Measurements from ENCODE around the gene GPRC5B.

Gene GPRC5B

DNA sequence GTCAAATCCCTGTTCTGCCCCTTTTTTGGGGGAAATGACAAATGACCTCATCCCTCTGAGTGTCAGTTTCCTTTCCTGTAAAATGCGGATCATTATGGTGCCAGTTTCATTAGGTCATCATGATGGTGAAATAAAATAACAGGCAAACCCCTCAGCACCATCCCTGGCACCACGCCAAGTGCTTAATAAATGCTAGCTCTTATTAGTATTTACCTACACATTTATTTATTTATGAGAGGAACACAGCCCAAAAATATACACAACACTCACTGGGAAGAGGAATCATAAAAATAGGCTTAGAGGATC is 28.6 kb upstream of the GPRC5B start:
- TF ChIP-seq CEBPB (IDR thresholded peaks at IDR 0.05): no peak
- no peak for TF ChIP-seq EP300 (IDR thresholded peaks at IDR 0.05; ENCODE audit: borderline replicate concordance)

GRCh38 chr16:19912455-19913339 is 28.0 kb upstream of the GPRC5B start:
- no peak for TF ChIP-seq YY1 (IDR thresholded peaks at IDR 0.05; ENCODE audit: low read depth)
- no peak for TF ChIP-seq TAF1 (IDR thresholded peaks at IDR 0.05; ENCODE audit: low read depth)
- TF ChIP-seq, protein P1, sequence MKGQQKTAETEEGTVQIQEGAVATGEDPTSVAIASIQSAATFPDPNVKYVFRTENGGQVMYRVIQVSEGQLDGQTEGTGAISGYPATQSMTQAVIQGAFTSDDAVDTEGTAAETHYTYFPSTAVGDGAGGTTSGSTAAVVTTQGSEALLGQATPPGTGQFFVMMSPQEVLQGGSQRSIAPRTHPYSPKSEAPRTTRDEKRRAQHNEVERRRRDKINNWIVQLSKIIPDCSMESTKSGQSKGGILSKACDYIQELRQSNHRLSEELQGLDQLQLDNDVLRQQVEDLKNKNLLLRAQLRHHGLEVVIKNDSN (IDR thresholded peaks at IDR 0.05): no peak
- TF ChIP-seq, protein P2, sequence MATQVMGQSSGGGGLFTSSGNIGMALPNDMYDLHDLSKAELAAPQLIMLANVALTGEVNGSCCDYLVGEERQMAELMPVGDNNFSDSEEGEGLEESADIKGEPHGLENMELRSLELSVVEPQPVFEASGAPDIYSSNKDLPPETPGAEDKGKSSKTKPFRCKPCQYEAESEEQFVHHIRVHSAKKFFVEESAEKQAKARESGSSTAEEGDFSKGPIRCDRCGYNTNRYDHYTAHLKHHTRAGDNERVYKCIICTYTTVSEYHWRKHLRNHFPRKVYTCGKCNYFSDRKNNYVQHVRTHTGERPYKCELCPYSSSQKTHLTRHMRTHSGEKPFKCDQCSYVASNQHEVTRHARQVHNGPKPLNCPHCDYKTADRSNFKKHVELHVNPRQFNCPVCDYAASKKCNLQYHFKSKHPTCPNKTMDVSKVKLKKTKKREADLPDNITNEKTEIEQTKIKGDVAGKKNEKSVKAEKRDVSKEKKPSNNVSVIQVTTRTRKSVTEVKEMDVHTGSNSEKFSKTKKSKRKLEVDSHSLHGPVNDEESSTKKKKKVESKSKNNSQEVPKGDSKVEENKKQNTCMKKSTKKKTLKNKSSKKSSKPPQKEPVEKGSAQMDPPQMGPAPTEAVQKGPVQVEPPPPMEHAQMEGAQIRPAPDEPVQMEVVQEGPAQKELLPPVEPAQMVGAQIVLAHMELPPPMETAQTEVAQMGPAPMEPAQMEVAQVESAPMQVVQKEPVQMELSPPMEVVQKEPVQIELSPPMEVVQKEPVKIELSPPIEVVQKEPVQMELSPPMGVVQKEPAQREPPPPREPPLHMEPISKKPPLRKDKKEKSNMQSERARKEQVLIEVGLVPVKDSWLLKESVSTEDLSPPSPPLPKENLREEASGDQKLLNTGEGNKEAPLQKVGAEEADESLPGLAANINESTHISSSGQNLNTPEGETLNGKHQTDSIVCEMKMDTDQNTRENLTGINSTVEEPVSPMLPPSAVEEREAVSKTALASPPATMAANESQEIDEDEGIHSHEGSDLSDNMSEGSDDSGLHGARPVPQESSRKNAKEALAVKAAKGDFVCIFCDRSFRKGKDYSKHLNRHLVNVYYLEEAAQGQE (IDR thresholded peaks at IDR 0.05; ENCODE audit: low read depth): no peak
- no peak for TF ChIP-seq EGR1 (IDR thresholded peaks at IDR 0.05)
- TF ChIP-seq RAD21 (IDR thresholded peaks at IDR 0.05; ENCODE audit: low read depth): no peak

GRCh38 chr16:19911747-19912454 is 27.3 kb upstream of the GPRC5B start:
- TF ChIP-seq FOXM1 (IDR thresholded peaks at IDR 0.05; ENCODE audit: borderline replicate concordance, low read depth): no peak
- TF ChIP-seq, protein P3, sequence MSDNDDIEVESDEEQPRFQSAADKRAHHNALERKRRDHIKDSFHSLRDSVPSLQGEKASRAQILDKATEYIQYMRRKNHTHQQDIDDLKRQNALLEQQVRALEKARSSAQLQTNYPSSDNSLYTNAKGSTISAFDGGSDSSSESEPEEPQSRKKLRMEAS (IDR thresholded peaks at IDR 0.05): no peak
- no peak for TF ChIP-seq EGR1 (IDR thresholded peaks at IDR 0.05)

GRCh38 chr16:19911204-19911603 is 26.6 kb upstream of the GPRC5B start:
- TF ChIP-seq, protein P3 (IDR thresholded peaks at IDR 0.05): no peak
- no peak for TF ChIP-seq EGR1 (IDR thresholded peaks at IDR 0.05)
- TF ChIP-seq, protein P1 (IDR thresholded peaks at IDR 0.05): no peak
- TF ChIP-seq CREB1 (IDR thresholded peaks at IDR 0.05; ENCODE audit: low read depth): no peak
- TF ChIP-seq TEAD4 (IDR thresholded peaks at IDR 0.05): no peak
- TF ChIP-seq YY1 (IDR thresholded peaks at IDR 0.05; ENCODE audit: low read depth): no peak
- no peak for TF ChIP-seq TCF12 (IDR thresholded peaks at IDR 0.05; ENCODE audit: low read depth)
- TF ChIP-seq, protein P2 (IDR thresholded peaks at IDR 0.05; ENCODE audit: low read depth): no peak

- TF ChIP-seq NFIC (IDR thresholded peaks at IDR 0.05): no peak
- no peak for TF ChIP-seq CREB1 (IDR thresholded peaks at IDR 0.05; ENCODE audit: low read depth)
- no peak for TF ChIP-seq FOXM1 (IDR thresholded peaks at IDR 0.05; ENCODE audit: borderline replicate concordance, low read depth)
- TF ChIP-seq YY1 (IDR thresholded peaks at IDR 0.05; ENCODE audit: low read depth): no peak
- TF ChIP-seq EP300 (IDR thresholded peaks at IDR 0.05; ENCODE audit: borderline replicate concordance): no peak
- TF ChIP-seq TEAD4 (IDR thresholded peaks at IDR 0.05): no peak
- no peak for TF ChIP-seq TAF1 (IDR thresholded peaks at IDR 0.05; ENCODE audit: low read depth)
- TF ChIP-seq, protein P1 (IDR thresholded peaks at IDR 0.05): no peak
- no peak for TF ChIP-seq TCF12 (IDR thresholded peaks at IDR 0.05; ENCODE audit: low read depth)
- no peak for TF ChIP-seq ZBTB7A (IDR thresholded peaks at IDR 0.05; ENCODE audit: low read depth)
- TF ChIP-seq RAD21 (IDR thresholded peaks at IDR 0.05; ENCODE audit: low read depth): no peak
- no peak for TF ChIP-seq EGR1 (IDR thresholded peaks at IDR 0.05)
- TF ChIP-seq CEBPB (IDR thresholded peaks at IDR 0.05): no peak
Measured at GRCh38 chr16:19909750-19910322, 25.2 kb upstream of the GPRC5B start.

Data from Ishikawa (cell line).